IMR-90 (cell line): ENCODE results near the gene ADGRG2. TPM values are rescaled to one million over a fixed set of nuclear protein-coding genes. Genes with fewer than 3 reads are reported as not detected.

ENCODE experiments used
- ATAC-seq: fragments of 200-7000 bp; cut with Tn5 transposase; 2 replicates; pipeline ENCODE4 v1.9.1; 2020; ENCODE audit warnings: low read depth, mild to moderate bottlenecking, moderate library complexity
- BruUV-seq: library from RNA; stranded (reverse); fragments of 400-500 nt; replicated peaks from 2 replicates; lab custom pipeline; 2021; lab: Mats Ljungman, UMichigan
- CTCF ChIA-PET: fragments of 300-600 bp; formaldehyde crosslinking; extraction: SDS; loops from one replicate; lab custom pipeline; 2021; ENCODE audit warnings: antibody characterized with exemption; lab: Yijun Ruan, JAX
- POLR2A ChIA-PET: fragments of 300-600 bp; sonication (Branson Sonifier 250); formaldehyde crosslinking; loops from one replicate; lab custom pipeline; 2022; ENCODE audit warnings: antibody characterized with exemption; ENCODE audit not compliant: unreplicated experiment; lab: Charles Lee
- DNase-seq: peaks from one replicate; pipeline ENCODE4 v3.0.0; 2013
- H2AFZ ChIP-seq: replicated peaks from 2 replicates; pipeline ENCODE3; 2013; ENCODE audit warnings: low read length, mild to moderate bottlenecking; ENCODE audit not compliant: poor library complexity
- H2AK5ac ChIP-seq: 2 replicates; pipeline ENCODE4 v1.6.1; 2013; ENCODE audit warnings: low read depth, low read length, inconsistent platforms
- H2AK9ac ChIP-seq: replicated peaks from 2 replicates; pipeline ENCODE3; 2013; ENCODE audit warnings: mild to moderate bottlenecking, low read depth, low read length, moderate library complexity; ENCODE audit not compliant: poor library complexity
- H2BK120ac ChIP-seq: 2 replicates; pipeline ENCODE4 v1.6.1; 2013; ENCODE audit warnings: low read depth, low read length, inconsistent platforms
- H2BK15ac ChIP-seq: 3 replicates; pipeline ENCODE4 v1.6.1; 2013; ENCODE audit warnings: low read depth, low read length, inconsistent platforms
- H2BK20ac ChIP-seq: 2 replicates; pipeline ENCODE4 v1.6.1; 2013; ENCODE audit warnings: low read depth, mild to moderate bottlenecking, inconsistent platforms, low read length, moderate library complexity
- H2BK5ac ChIP-seq: 2 replicates; pipeline ENCODE4 v1.6.1; 2013; ENCODE audit warnings: mild to moderate bottlenecking, low read depth, low read length, inconsistent platforms; ENCODE audit not compliant: poor library complexity, severe bottlenecking
- H3K14ac ChIP-seq: replicated peaks from 2 replicates; pipeline ENCODE4 v1.6.1; 2013; ENCODE audit warnings: low read depth, low read length, inconsistent platforms
- H3K18ac ChIP-seq: 2 replicates; pipeline ENCODE4 v1.6.1; 2013; ENCODE audit warnings: low read depth, low read length, control low read depth
- H3K23ac ChIP-seq: 2 replicates; pipeline ENCODE4 v1.6.1; 2013; ENCODE audit warnings: low read depth, low read length, inconsistent platforms
- H3K27ac ChIP-seq: 2 replicates; pipeline ENCODE4 v1.5.1; 2013; ENCODE audit warnings: mild to moderate bottlenecking, control low read depth, low read length; ENCODE audit not compliant: insufficient read depth
- H3K27me3 ChIP-seq: 2 replicates; pipeline ENCODE4 v1.6.1; 2013; ENCODE audit warnings: low read length; ENCODE audit not compliant: control insufficient read depth, insufficient read depth
- H3K36me3 ChIP-seq: 2 replicates; pipeline ENCODE4 v1.6.1; 2013; ENCODE audit warnings: low read length, mixed read lengths; ENCODE audit not compliant: control insufficient read depth, insufficient read depth
- H3K4ac ChIP-seq: 2 replicates; pipeline ENCODE4 v1.6.1; 2013; ENCODE audit warnings: low read depth, low read length, inconsistent platforms
- H3K4me1 ChIP-seq: 2 replicates; pipeline ENCODE4 v1.6.1; 2013; ENCODE audit warnings: low read length, mixed read lengths; ENCODE audit not compliant: control insufficient read depth, insufficient read depth
- H3K4me2 ChIP-seq: 2 replicates; pipeline ENCODE4 v1.6.1; 2013; ENCODE audit warnings: low read depth, mild to moderate bottlenecking, control low read depth, low read length, moderate library complexity
- H3K4me3 ChIP-seq: 2 replicates; pipeline ENCODE4 v1.5.1; 2013; ENCODE audit warnings: low read depth, mild to moderate bottlenecking, control low read depth, low read length, moderate library complexity; ENCODE audit not compliant: insufficient read depth
- H3K56ac ChIP-seq: 2 replicates; pipeline ENCODE4 v1.6.1; 2013; ENCODE audit warnings: low read length, inconsistent platforms; ENCODE audit not compliant: insufficient read depth; ENCODE audit errors: extremely low read depth
- H3K79me1 ChIP-seq, 2 experiments: 2 replicates each; pipeline ENCODE4 v1.6.1; 2013; ENCODE audit warnings: low read length in 2 of 2, inconsistent platforms in 1 of 2, low read depth in 1 of 2
- H3K9ac ChIP-seq: 2 replicates; pipeline ENCODE4 v1.6.1; 2013; ENCODE audit warnings: low read depth, low read length, control low read depth
- H3K9me1 ChIP-seq: 2 replicates; pipeline ENCODE4 v1.6.1; 2013; ENCODE audit warnings: low read length, inconsistent platforms; ENCODE audit not compliant: insufficient read depth
- H3K9me3 ChIP-seq: 2 replicates; pipeline ENCODE4 v1.6.1; 2013; ENCODE audit warnings: low read length; ENCODE audit not compliant: control insufficient read depth, insufficient read depth
- H4K20me1 ChIP-seq: 2 replicates; pipeline ENCODE4 v1.6.1; 2013; ENCODE audit warnings: low read length, inconsistent platforms; ENCODE audit not compliant: insufficient read depth
- H4K5ac ChIP-seq: 2 replicates; pipeline ENCODE4 v1.6.1; 2013; ENCODE audit warnings: mild to moderate bottlenecking, low read depth, low read length, control low read depth
- H4K8ac ChIP-seq, 2 experiments: 2 replicates each; pipeline ENCODE4 v1.6.1; 2013; ENCODE audit warnings: low read depth in 2 of 2, low read length in 2 of 2, control low read depth in 1 of 2, inconsistent platforms in 1 of 2
- H4K91ac ChIP-seq: 2 replicates; pipeline ENCODE4 v1.6.1; 2013; ENCODE audit warnings: low read depth, low read length, inconsistent platforms; ENCODE audit not compliant: insufficient read depth
- BHLHE40 ChIP-seq: fragments of 150-350 bp; IDR thresholded peaks from 2 replicates; pipeline ENCODE4 v1.6.1; 2016; ENCODE audit warnings: mild to moderate bottlenecking, low read depth, low read length
- CEBPB ChIP-seq: IDR thresholded peaks from 2 replicates; pipeline ENCODE4 v1.6.1; 2012; ENCODE audit warnings: low read depth, low read length, improper control_type of control experiment
- CHD1 ChIP-seq: IDR thresholded peaks from 2 replicates; pipeline ENCODE4 v1.6.1; 2012; ENCODE audit warnings: low read depth, low read length, improper control_type of control experiment
- FOS ChIP-seq: fragments of 150-350 bp; IDR thresholded peaks from 2 replicates; pipeline ENCODE4 v1.6.1; 2016; ENCODE audit warnings: low read depth, low read length
- MAFK ChIP-seq: IDR thresholded peaks from 2 replicates; pipeline ENCODE4 v1.6.1; 2012; ENCODE audit warnings: low read depth, low read length, improper control_type of control experiment
- MAZ ChIP-seq: IDR thresholded peaks from 2 replicates; pipeline ENCODE4 v1.6.1; 2012; ENCODE audit warnings: low read depth, mild to moderate bottlenecking, low read length, improper control_type of control experiment, moderate library complexity, borderline replicate concordance
- MXI1 ChIP-seq: IDR thresholded peaks from 2 replicates; pipeline ENCODE4 v1.6.1; 2012; ENCODE audit warnings: low read depth, mild to moderate bottlenecking, low read length, moderate library complexity, borderline replicate concordance
- NFE2L2 ChIP-seq: fragments of 150-350 bp; IDR thresholded peaks from 2 replicates; pipeline ENCODE4 v1.6.1; 2016; ENCODE audit warnings: low read depth, mild to moderate bottlenecking, low read length
- POLR2A ChIP-seq: IDR thresholded peaks from 2 replicates; pipeline ENCODE4 v1.6.1; 2012; ENCODE audit warnings: mild to moderate bottlenecking, low read depth, low read length
- RAD21 ChIP-seq: IDR thresholded peaks from 2 replicates; pipeline ENCODE4 v1.6.1; 2012; ENCODE audit warnings: low read length, improper control_type of control experiment
- RFX5 ChIP-seq: IDR thresholded peaks from 2 replicates; pipeline ENCODE4 v1.8.0; 2012; ENCODE audit warnings: low read depth, mild to moderate bottlenecking, low read length, moderate library complexity
- SMC3 ChIP-seq: fragments of 150-350 bp; IDR thresholded peaks from 2 replicates; pipeline ENCODE4 v1.6.1; 2016; ENCODE audit warnings: low read depth, mild to moderate bottlenecking, antibody characterized with exemption, low read length, moderate library complexity
- WGBS, 2 experiments: methylation state at CpG; one replicate each; pipeline versions ENCODE4 v1.1.5 to v1.1.7; 2013; ENCODE audit warnings: missing lambda C conversion rate in 2 of 2; ENCODE audit not compliant: insufficient read length in 1 of 2; ENCODE audit errors: extremely low coverage in 2 of 2; 5-methylcytosine and 5-hydroxymethylcytosine counted together
- dilution Hi-C: fragments of 300-500 bp; cut with HindIII; formaldehyde crosslinking; loops from one replicate; pipeline ENCODE4 v1.14.3; 2018; ENCODE audit warnings: low sequenced_read_pairs; ENCODE audit not compliant: unreplicated experiment
- in situ Hi-C: fragments of 300-500 bp; cut with MboI; formaldehyde crosslinking; loops from 3 replicates; pipeline ENCODE4 v1.14.3; 2019; ENCODE audit warnings: low sequenced_read_pairs, inconsistent platforms, mixed read lengths
- intact Hi-C: fragments of 100-400 bp; cut with micrococcal nuclease; formaldehyde crosslinking; loops from 2 replicates; pipeline ENCODE4 v1.10.0; 2022
- polyA plus RNA-seq, 3 experiments: library from polyadenylated mRNA; depleted of rRNA; stranded (reverse); fragments of >200 nt; gene quantifications; 2 replicates each; pipeline ENCODE4 v1.2.3, GENCODE V29; 2012; ENCODE audit warnings: low replicate concordance in 1 of 3
- total RNA-seq: library from RNA; depleted of rRNA; stranded (reverse); fragments of >200 nt; gene quantifications from 2 replicates; pipeline ENCODE4 v1.2.3, GENCODE V29; 2012
- TF ChIP-seq, protein P1 (sequence below): fragments of 150-350 bp; IDR thresholded peaks from 2 replicates; pipeline ENCODE4 v1.6.1; 2017; ENCODE audit warnings: mild to moderate bottlenecking, antibody characterized with exemption, low read length, low read depth
- TF ChIP-seq, protein P2 (sequence below): fragments of 150-350 bp; IDR thresholded peaks from 2 replicates; pipeline ENCODE4 v1.6.1; 2016; ENCODE audit warnings: low read depth, mild to moderate bottlenecking, low read length, moderate library complexity, borderline replicate concordance

Gene ADGRG2
- total and polyA plus RNA-seq, 2 of the 4 experiments (the other 2 are of a cell fraction): under 0.01 to 0.07 TPM

DNA sequence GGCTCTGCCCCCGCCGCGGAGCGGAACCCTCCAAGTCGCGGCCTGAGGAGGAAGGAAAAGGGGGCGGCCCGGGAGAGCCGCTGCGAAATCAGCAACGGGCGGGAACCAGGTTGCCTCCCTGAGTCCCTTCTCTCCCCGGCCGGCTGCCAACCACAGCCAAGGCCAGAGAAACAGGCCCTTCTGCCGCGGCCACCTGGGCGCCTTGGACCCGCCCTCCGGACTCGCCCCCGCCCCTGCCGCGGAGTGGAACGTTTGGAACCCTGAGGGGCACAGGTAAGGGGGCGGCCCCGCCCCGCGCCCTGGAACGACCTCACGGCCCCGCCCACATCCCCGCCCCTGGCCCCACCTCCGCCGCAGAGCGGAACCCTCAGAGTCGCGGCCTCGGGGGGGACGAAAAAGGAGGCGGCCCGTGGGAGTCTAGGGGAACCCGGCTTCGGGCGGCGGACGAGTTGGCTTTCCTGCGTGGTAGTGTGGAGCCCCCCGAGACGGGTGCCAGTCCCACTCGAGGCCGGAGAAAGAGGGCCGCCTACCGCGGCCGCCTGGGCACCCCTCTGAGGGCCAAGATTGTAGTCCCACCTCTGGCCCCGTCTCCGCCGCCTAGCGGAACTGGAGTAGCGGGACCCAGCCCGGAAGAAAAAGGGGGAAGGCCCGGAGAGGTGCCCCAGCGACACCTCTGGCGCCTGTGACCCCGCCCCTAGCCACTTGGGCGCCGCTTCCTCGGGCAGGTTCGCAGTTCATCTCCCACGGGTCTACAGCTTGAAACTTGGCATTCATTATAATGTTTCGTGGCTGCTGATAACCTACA lies 137.7 kb downstream of the ADGRG2 start:
- Histone ChIP-seq H2BK20ac (no peak overlapping the region), H3K36me3 (no peaks in the 10 kb centered on the region; the same call in none of the 2 replicates), H3K4me2 (peak overlapping the region; percentile 84), H3K4me1 (0 out of 2 replicates have a peak, but pooled peaks cover 2% of the 10 kb centered on the region), H2BK15ac (no peak overlapping the region), H3K14ac (peak overlapping the region; percentile 38), H4K5ac (peak overlapping the region; percentile 86), H3K4me3 (peak overlapping the region; percentile 91), H3K9me3 (no peaks in the 10 kb centered on the region), H3K4ac (peak overlapping the region; percentile 71), H4K20me1 (no peaks in the 10 kb centered on the region), H2AK9ac (no peak overlapping the region), H3K27ac (peak overlapping the region; percentile 85), H3K9me1 (no peaks in the 10 kb centered on the region), H3K27me3 (no peaks in the 10 kb centered on the region), H3K79me1 (peaks cover 12 to 22% of the 10 kb centered on the region in 2 experiments; a peak in 3 of 4 replicates), H3K18ac (peak overlapping the region; percentile 24), H4K91ac (peak overlapping the region; percentile 75), H2BK120ac (peak overlapping the region; percentile 30; the same call in 1 of the 2 replicates), H2AK5ac (no peak overlapping the region), H2AFZ (peak overlapping the region; percentile 92), H4K8ac (peak overlapping the region; percentile 85 to 94), H3K9ac (peak overlapping the region; percentile 82), H3K23ac (peak overlapping the region; percentile 21; the same call in 1 of the 2 replicates), H2BK5ac (peak overlapping the region; percentile 84), H3K56ac (peak overlapping the region; percentile 62; the same call in 1 of the 2 replicates)
- dilution Hi-C loops: no loop called here
- ChIA-PET CTCF (interaction anchor here (0.6 kb wide), 1 partner anchor 639 kb away, joined by 3 read pairs; no protein-coding TSS in a partner anchor), POLR2A (no interaction called here)
- BruUV-seq: no TSS peak
- in situ Hi-C loops: no loop called here
- DNase-seq (peak; percentile 52), ATAC-seq (peak; percentile 91)
- WGBS, 2 experiments: 37% methylated on average over 16 of the region's 71 CpGs; no CpG with 5 or more reads in 1 of the 2 experiments
- intact Hi-C loops: loop anchor here (10.0 kb wide), 1 partner anchor 570 kb away; no protein-coding TSS in a partner anchor
- TF ChIP-seq MXI1: no peak
- TF ChIP-seq CEBPB: no peak
- TF ChIP-seq, protein P1, sequence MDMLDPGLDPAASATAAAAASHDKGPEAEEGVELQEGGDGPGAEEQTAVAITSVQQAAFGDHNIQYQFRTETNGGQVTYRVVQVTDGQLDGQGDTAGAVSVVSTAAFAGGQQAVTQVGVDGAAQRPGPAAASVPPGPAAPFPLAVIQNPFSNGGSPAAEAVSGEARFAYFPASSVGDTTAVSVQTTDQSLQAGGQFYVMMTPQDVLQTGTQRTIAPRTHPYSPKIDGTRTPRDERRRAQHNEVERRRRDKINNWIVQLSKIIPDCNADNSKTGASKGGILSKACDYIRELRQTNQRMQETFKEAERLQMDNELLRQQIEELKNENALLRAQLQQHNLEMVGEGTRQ: no peak
- TF ChIP-seq BHLHE40: no peak
- TF ChIP-seq POLR2A: peak; percentile 44; the same call in 1 of the 2 replicates
- TF ChIP-seq MAZ: peak; percentile 48; the same call in 1 of the 2 replicates
- TF ChIP-seq CHD1: no peak
- TF ChIP-seq NFE2L2: no peak
- TF ChIP-seq RFX5: no peak
- no peak for TF ChIP-seq RAD21
- no peak for TF ChIP-seq FOS
- TF ChIP-seq, protein P2, sequence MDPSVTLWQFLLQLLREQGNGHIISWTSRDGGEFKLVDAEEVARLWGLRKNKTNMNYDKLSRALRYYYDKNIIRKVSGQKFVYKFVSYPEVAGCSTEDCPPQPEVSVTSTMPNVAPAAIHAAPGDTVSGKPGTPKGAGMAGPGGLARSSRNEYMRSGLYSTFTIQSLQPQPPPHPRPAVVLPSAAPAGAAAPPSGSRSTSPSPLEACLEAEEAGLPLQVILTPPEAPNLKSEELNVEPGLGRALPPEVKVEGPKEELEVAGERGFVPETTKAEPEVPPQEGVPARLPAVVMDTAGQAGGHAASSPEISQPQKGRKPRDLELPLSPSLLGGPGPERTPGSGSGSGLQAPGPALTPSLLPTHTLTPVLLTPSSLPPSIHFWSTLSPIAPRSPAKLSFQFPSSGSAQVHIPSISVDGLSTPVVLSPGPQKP: no peak
- TF ChIP-seq MAFK: no peak
- TF ChIP-seq SMC3: no peak
